ENCODE data around the gene HIPK3.

HIPK3 gene

DNA sequence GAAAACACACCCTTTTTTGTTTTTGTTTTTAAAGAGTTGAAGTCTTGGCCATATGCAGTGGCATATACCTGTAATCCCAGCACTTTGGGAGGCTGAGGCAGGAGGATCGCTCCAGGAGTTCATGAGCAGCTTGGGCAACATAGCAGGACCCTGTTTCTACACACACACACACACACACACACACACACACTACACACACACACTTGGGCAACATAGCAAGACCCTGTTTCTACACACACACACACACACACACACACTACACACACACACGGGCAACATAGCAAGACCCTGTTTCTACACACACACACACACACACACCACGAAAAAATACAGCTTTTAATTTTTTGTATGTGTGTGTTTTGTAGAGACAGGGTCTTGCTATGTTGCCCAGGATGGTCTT lies 54.5 kb downstream of the HIPK3 start:
- Histone ChIP-seq H3K9me3 (ENCODE audit: insufficient read depth, low read length, severe bottlenecking) (no peaks in the 10 kb centered on the region), H3K9ac (ENCODE audit: low read depth, low read length) (no peak overlapping the region), H3K4me3 (ENCODE audit: low read depth in 1 of 2, low read length in 2 of 2) (no peak overlapping the region), H3K27me3 (ENCODE audit: insufficient read depth, low read length, poor library complexity) (no peaks in the 10 kb centered on the region), H2AFZ (ENCODE audit: low read depth, low read length) (no peak overlapping the region), H3K79me2 (ENCODE audit: insufficient read depth, low read length) (peaks cover 93% of the 10 kb centered on the region), H3K4me1 (ENCODE audit: insufficient read depth, low read length) (no peaks in the 10 kb centered on the region), H3K4me2 (ENCODE audit: insufficient read depth, low read length) (no peak overlapping the region), H3K27ac (ENCODE audit: low read length) (no peak overlapping the region), H3K36me3 (ENCODE audit: insufficient read depth, low read length) (no peaks in the 10 kb centered on the region), H4K20me1 (ENCODE audit: insufficient read depth, low read length) (peaks cover 33% of the 10 kb centered on the region)
- DNase-seq (no peak), ATAC-seq (ENCODE audit: insufficient read depth, low read depth) (no peak)
- TF ChIP-seq, protein P1, sequence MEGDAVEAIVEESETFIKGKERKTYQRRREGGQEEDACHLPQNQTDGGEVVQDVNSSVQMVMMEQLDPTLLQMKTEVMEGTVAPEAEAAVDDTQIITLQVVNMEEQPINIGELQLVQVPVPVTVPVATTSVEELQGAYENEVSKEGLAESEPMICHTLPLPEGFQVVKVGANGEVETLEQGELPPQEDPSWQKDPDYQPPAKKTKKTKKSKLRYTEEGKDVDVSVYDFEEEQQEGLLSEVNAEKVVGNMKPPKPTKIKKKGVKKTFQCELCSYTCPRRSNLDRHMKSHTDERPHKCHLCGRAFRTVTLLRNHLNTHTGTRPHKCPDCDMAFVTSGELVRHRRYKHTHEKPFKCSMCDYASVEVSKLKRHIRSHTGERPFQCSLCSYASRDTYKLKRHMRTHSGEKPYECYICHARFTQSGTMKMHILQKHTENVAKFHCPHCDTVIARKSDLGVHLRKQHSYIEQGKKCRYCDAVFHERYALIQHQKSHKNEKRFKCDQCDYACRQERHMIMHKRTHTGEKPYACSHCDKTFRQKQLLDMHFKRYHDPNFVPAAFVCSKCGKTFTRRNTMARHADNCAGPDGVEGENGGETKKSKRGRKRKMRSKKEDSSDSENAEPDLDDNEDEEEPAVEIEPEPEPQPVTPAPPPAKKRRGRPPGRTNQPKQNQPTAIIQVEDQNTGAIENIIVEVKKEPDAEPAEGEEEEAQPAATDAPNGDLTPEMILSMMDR (IDR thresholded peaks at IDR 0.05; ENCODE audit: borderline replicate concordance, extremely low read depth, low read length, poor library complexity, severe bottlenecking), result no peak
- TF ChIP-seq EZH2 (IDR thresholded peaks at IDR 0.05; ENCODE audit: borderline replicate concordance, low read depth, low read length, severe bottlenecking), result no peak

DNA sequence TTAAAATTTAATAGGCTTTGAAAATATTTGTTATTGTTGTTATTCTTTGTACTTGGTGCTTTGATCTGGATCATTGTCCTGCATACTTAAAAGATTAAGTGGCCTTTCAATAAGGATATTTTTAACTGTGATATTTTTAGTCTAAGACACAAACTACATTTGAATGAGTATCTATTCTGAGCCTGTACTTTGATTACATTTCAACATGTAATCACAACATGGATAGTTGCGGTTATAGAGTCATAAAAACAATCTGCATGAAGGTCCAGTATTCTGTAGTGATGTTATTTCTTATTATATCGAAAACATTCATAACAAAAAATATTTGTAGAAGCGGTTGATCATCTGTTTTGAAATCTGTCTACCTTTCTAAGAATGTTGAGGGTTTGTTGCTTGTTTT lies 58.6 kb downstream of the HIPK3 start:
- Histone ChIP-seq H3K4me2 (ENCODE audit: insufficient read depth, low read length) (no peak overlapping the region), H3K9me3 (ENCODE audit: insufficient read depth, low read length, severe bottlenecking) (no peaks in the 10 kb centered on the region), H3K9ac (ENCODE audit: low read depth, low read length) (no peak overlapping the region), H3K36me3 (ENCODE audit: insufficient read depth, low read length) (no peaks in the 10 kb centered on the region), H3K79me2 (ENCODE audit: insufficient read depth, low read length) (peaks cover 95% of the 10 kb centered on the region), H3K4me1 (ENCODE audit: insufficient read depth, low read length) (no peaks in the 10 kb centered on the region), H3K4me3 (ENCODE audit: low read depth in 1 of 2, low read length in 2 of 2) (no peak overlapping the region), H2AFZ (ENCODE audit: low read depth, low read length) (no peak overlapping the region), H3K27me3 (ENCODE audit: insufficient read depth, low read length, poor library complexity) (no peaks in the 10 kb centered on the region), H4K20me1 (ENCODE audit: insufficient read depth, low read length) (peaks cover 42% of the 10 kb centered on the region), H3K27ac (ENCODE audit: low read length) (no peak overlapping the region)
- TF ChIP-seq, protein P1 (IDR thresholded peaks at IDR 0.05; ENCODE audit: borderline replicate concordance, extremely low read depth, low read length, poor library complexity, severe bottlenecking), result no peak
- no peak for TF ChIP-seq EZH2 (IDR thresholded peaks at IDR 0.05; ENCODE audit: borderline replicate concordance, low read depth, low read length, severe bottlenecking)
- ATAC-seq (ENCODE audit: insufficient read depth, low read depth) (no peak), DNase-seq (no peak)

DNA sequence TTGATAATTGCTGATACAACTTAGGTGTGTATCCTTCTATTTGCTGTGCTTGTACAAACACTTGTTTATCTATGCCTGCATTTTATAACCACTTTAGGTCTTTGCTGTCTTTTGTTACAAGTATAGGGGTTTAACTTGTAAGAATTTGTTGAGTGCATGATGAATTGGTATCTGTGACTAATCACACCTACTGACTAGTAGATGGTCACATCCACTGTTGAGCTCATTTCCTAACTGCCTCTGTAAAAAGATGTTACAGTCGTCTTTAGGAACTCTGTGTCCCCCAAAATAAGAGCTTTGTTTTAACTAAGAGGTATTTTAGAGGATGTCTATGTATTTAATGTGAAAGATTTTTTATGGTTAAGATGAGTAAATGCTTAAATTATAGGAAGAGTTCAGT lies 60.5 kb downstream of the HIPK3 start:
- H3K9me3 ChIP-seq (ENCODE audit: insufficient read depth, low read length, severe bottlenecking), result no peaks in the 10 kb centered on the region
- DNase-seq (no peak), ATAC-seq (ENCODE audit: insufficient read depth, low read depth) (no peak)
- TF ChIP-seq, protein P1 (IDR thresholded peaks at IDR 0.05; ENCODE audit: borderline replicate concordance, extremely low read depth, low read length, poor library complexity, severe bottlenecking), result no peak
- no peak for TF ChIP-seq EZH2 (IDR thresholded peaks at IDR 0.05; ENCODE audit: borderline replicate concordance, low read depth, low read length, severe bottlenecking)
- no peak overlapping the region for H3K4me3 ChIP-seq (ENCODE audit: low read depth in 1 of 2, low read length in 2 of 2)
- no peaks in the 10 kb centered on the region for H3K27me3 ChIP-seq (ENCODE audit: insufficient read depth, low read length, poor library complexity)
- peaks cover 31% of the 10 kb centered on the region for H4K20me1 ChIP-seq (ENCODE audit: insufficient read depth, low read length)
- no peak overlapping the region for H2AFZ ChIP-seq (ENCODE audit: low read depth, low read length)
- no peaks in the 10 kb centered on the region for H3K4me1 ChIP-seq (ENCODE audit: insufficient read depth, low read length)
- peaks cover 93% of the 10 kb centered on the region for H3K79me2 ChIP-seq (ENCODE audit: insufficient read depth, low read length)
- H3K9ac ChIP-seq (ENCODE audit: low read depth, low read length), result no peak overlapping the region
- no peaks in the 10 kb centered on the region for H3K36me3 ChIP-seq (ENCODE audit: insufficient read depth, low read length)
- no peak overlapping the region for H3K4me2 ChIP-seq (ENCODE audit: insufficient read depth, low read length)
- no peak overlapping the region for H3K27ac ChIP-seq (ENCODE audit: low read length)
